HFFc6 (cell line): Measurements from ENCODE around the gene CDC14B. TPM values are rescaled to one million over a fixed set of nuclear protein-coding genes. Genes with fewer than 3 reads are reported as not detected.
A peak's percentile ranks its signal among the peaks of the same experiment; 100 is the strongest.

Experiments used
- DNase-seq: peaks from one replicate; pipeline ENCODE4 v3.0.0-alpha.2; 2018
- H3K27ac Mint-ChIP-seq: 2 replicates; pipeline ENCODE4 v1.8.0; 2020; ENCODE audit warnings: mild to moderate bottlenecking, mixed read lengths
- H3K27me3 Mint-ChIP-seq: 2 replicates; pipeline ENCODE4 v1.8.0; 2021; ENCODE audit warnings: mild to moderate bottlenecking, moderate library complexity, mixed read lengths; ENCODE audit not compliant: insufficient read depth
- H3K36me3 Mint-ChIP-seq: 2 replicates; pipeline ENCODE4 v1.8.0; 2021; ENCODE audit warnings: low read depth, mixed read lengths
- H3K4me1 Mint-ChIP-seq: 2 replicates; pipeline ENCODE4 v1.8.0; 2020; ENCODE audit warnings: low read depth, mixed read lengths
- H3K4me3 Mint-ChIP-seq: 2 replicates; pipeline ENCODE4 v1.8.0; 2020; ENCODE audit warnings: mild to moderate bottlenecking, moderate library complexity, mixed read lengths
- H3K9me3 Mint-ChIP-seq: 2 replicates; pipeline ENCODE4 v1.8.0; 2020; ENCODE audit warnings: mild to moderate bottlenecking, mixed read lengths
- CTCF ChIP-seq: fragments of 200-600 bp; sonication (generic); IDR thresholded peaks from 2 replicates; pipeline ENCODE4 v1.5.0; 2021; ENCODE audit warnings: antibody characterized with exemption, mild to moderate bottlenecking
- total RNA-seq, 6 experiments: library from RNA; stranded (reverse); fragmentation: NEBNext Ultra II Directional; extraction: Animal tissue kit (Norgen Biotek cat#: 25700); gene quantifications; 2 replicates in 1 of 6; 3 replicates in 5 of 6; pipeline ENCODE4 v1.2.3, GENCODE V29; 2021

The CDC14B gene
- total RNA-seq, 6 experiments from 2014 or later: 10.7 to 14.9 (median 12.1) TPM

- no peak overlapping the region for H3K27ac Mint-ChIP-seq
- no peak for DNase-seq
- peaks cover 16% of the 10 kb centered on the region for H3K4me1 Mint-ChIP-seq
- peaks cover 9% of the 10 kb centered on the region for H3K36me3 Mint-ChIP-seq
- TF ChIP-seq CTCF: no peak
- H3K27me3 Mint-ChIP-seq: no peaks in the 10 kb centered on the region; the same call in 1 of the 2 replicates
- H3K4me3 Mint-ChIP-seq: no peak overlapping the region
- H3K9me3 Mint-ChIP-seq: no peaks in the 10 kb centered on the region
Observed at GRCh38 chr9:96496368-96497116, 123.1 kb downstream of the CDC14B start.

GRCh38 chr9:96495341-96495740, 124.3 kb downstream of the CDC14B start:
- TF ChIP-seq CTCF: no peak
- no peaks in the 10 kb centered on the region for H3K9me3 Mint-ChIP-seq
- H3K27me3 Mint-ChIP-seq: no peaks in the 10 kb centered on the region; the same call in 1 of the 2 replicates
- no peak overlapping the region for H3K4me3 Mint-ChIP-seq
- peak overlapping the region; percentile 47 for H3K27ac Mint-ChIP-seq
- DNase-seq: peak; percentile 71
- peaks cover 10% of the 10 kb centered on the region for H3K36me3 Mint-ChIP-seq
- peaks cover 9% of the 10 kb centered on the region for H3K4me1 Mint-ChIP-seq

- Mint-ChIP-seq H3K27me3 (no peaks in the 10 kb centered on the region; the same call in 1 of the 2 replicates), H3K27ac (no peak overlapping the region), H3K9me3 (no peaks in the 10 kb centered on the region), H3K4me1 (peaks cover 9% of the 10 kb centered on the region), H3K36me3 (peaks cover 20% of the 10 kb centered on the region), H3K4me3 (no peak overlapping the region)
- DNase-seq: no peak
- TF ChIP-seq CTCF: no peak
Observed at GRCh38 chr9:96494215-96494800, 125.3 kb downstream of the CDC14B start.

- TF ChIP-seq CTCF: no peak
- no peaks in the 10 kb centered on the region; the same call in 1 of the 2 replicates for H3K27me3 Mint-ChIP-seq
- no peak overlapping the region for H3K4me3 Mint-ChIP-seq
- peaks cover 9% of the 10 kb centered on the region for H3K4me1 Mint-ChIP-seq
- H3K9me3 Mint-ChIP-seq: no peaks in the 10 kb centered on the region
- H3K36me3 Mint-ChIP-seq: peaks cover 25% of the 10 kb centered on the region
- no peak for DNase-seq
- no peak overlapping the region for H3K27ac Mint-ChIP-seq
Observed at GRCh38 chr9:96493757-96494156, 125.9 kb downstream of the CDC14B start.

GRCh38 chr9:96492993-96493531, 126.6 kb downstream of the CDC14B start:
- no peak overlapping the region for H3K27ac Mint-ChIP-seq

More at GRCh38 chr9:96492993-96493531, 126.6 kb downstream of the CDC14B start:
- H3K4me1 Mint-ChIP-seq: peaks cover 9% of the 10 kb centered on the region
- no peak overlapping the region for H3K4me3 Mint-ChIP-seq
- TF ChIP-seq CTCF: no peak
- H3K36me3 Mint-ChIP-seq: peaks cover 32% of the 10 kb centered on the region
- DNase-seq: no peak
- H3K9me3 Mint-ChIP-seq: no peaks in the 10 kb centered on the region
- H3K27me3 Mint-ChIP-seq: no peaks in the 10 kb centered on the region; the same call in 1 of the 2 replicates
